Measurements from ENCODE around the gene NOS3.

DNA sequence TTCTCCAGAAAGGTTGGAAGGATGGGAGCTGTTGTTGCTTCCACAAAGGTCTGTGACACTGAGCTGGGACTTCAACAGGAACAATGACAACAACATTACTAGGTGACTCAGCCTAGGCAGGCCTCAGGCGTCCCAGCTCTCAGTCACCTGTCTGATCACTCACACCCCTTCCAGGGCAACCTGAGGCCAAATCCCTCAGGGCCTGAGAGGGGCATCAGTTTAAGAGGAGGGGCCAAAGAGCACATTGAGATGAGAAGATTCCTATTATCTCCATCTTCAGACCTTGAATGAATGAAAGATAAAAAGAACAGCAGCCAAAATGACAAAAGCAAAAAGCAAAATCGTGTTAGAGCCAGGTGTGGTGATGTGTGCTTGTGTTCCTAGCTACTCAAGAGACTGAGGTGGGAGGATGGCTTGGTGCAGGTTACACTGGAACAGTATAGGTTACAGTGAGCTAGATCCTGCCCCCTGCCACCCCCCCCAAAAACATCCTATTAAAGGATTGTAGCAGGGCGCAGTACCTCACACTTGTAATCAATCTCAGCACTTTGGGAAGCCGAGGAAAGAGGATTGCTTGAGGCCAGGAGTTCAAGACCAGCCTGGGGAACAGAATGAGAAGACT, 33.7 kb downstream of the NOS3 start, which contains the start of gene ATG9B:
- TF ChIP-seq POLR2A (IDR thresholded peaks at IDR 0.05) (no peak), POLR2AphosphoS5 (IDR thresholded peaks at IDR 0.05) (no peak)
